GM18951 (cell line): Measurements from ENCODE around the gene SUMO3.

Source experiments
- POLR2A ChIP-seq: IDR thresholded peaks from 4 replicates; pipeline ENCODE4 v1.6.1; 2011; ENCODE audit warnings: mild to moderate bottlenecking; ENCODE audit not compliant: insufficient read length, insufficient read depth; ENCODE audit errors: extremely low read depth
- in situ Hi-C: fragments of 300-500 bp; cut with MboI; formaldehyde crosslinking; loops from one replicate; pipeline ENCODE4 v1.12.0; 2022; ENCODE audit warnings: low sequenced_read_pairs, mixed read lengths, inconsistent platforms; ENCODE audit not compliant: unreplicated experiment

The SUMO3 gene

DNA sequence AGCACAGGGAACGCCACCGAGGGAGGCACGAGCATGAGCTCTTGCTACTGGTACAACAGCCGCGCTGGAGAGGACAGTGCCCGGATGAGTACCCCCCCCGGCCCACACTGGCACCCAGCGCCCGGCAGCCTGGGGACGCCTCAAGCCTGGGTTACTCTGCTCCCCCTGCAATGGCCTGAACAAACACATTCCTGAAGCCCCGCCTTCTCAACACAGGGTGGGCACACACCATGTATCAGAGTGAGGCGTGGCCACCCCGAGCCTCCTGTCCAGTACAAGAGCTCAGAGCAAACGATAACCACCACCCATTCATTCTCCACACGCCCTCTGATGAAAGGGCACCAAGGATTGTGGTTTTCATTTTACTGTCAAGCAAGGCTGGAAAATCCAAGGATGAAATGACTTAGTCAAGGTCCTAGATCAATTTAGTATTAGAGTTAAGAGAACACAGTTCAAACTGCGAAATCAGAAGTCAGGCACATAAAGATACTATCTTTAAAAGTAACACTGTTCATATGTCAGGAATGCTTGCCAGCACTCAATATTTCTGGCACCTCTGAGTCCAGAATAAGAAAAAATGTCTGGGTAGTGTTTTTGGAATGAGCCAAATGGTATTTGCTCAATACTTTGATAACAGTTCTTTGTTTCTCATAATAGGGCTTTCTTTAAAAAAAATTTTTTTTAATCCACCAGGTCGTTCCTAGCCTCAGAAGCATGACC, 38.3 kb downstream of the SUMO3 start:
- no peak for TF ChIP-seq POLR2A
- in situ Hi-C loops: no loop called here

DNA sequence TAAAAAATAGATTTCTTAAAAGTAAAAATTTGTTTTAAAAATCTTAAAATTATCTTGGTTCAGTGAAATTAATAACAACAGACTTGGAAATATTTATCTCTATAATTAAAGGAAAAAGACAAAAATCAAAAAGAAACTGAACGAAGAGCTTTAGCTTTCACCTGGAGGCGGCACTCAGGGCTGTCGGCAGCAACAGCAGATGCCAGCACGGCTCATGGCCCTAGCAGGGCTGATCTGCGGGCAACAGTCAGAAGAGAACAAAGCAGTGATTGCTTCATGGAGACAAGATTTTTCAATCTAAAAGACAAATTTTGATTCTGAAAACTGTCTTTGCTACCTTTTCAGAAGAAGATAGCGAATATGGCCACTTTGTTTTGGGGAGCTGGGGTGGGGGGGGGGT, 38.9 kb downstream of the SUMO3 start:
- in situ Hi-C loops: no loop called here
- no peak for TF ChIP-seq POLR2A

DNA sequence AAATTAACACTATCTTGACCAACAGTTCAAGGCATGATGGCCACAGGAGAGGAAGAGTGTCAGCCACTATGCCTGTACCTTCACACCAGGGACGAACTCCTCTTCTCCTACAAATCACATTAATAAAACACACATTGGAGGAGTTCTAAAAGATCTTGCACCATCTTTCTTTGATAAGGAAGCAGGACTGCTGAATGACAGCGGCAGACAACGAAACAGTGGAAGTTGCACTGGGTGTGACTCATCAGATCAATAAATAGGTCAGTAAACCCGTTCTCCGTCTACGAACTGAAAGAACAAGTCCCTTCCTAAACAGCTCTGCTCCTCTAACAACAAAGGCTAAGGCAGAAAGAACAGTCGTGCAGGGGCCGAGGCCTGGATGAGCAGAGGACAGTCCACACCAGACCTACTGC, 39.4 kb downstream of the SUMO3 start:
- in situ Hi-C loops: no loop called here
- TF ChIP-seq POLR2A: no peak

DNA sequence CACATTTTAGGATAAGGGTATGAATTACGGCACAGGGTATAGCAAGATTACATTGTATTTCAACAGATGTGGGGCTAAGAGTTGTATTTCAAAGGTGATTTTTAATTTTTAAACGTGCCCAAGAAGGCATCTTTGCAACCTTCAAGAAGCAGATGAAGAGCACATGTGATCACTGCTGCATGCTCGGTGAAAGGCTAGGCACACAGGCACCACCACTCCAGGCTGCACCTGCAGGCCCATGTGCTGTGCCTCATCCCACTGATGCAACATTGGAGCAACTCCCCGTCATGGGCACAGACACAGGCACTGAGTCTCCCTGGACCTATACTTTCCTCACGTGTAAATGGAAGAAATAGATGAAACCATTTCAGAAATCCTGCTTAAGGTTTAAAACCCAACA, 39.8 kb downstream of the SUMO3 start:
- no peak for TF ChIP-seq POLR2A
- in situ Hi-C loops: no loop called here

DNA sequence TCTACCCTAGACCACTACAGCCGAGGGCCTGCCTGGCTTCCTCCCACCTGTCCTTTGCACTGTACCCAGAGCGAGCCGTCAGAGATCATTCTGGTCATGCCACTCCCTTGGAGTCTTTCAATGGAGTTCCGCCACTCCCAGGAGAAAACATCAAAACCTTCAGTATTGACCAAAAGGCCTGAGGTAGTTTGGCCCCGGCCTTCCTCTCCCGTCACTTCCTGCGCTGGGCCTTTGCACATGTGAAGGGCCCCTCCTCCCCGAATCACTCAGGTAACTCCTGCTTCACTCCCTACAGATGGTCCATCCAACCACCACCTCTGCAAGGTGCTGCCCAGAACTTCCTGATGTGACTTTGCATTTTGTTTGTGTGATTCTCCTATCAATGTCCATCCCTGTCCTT, 42.9 kb downstream of the SUMO3 start:
- no peak for TF ChIP-seq POLR2A
- in situ Hi-C loops: no loop called here

DNA sequence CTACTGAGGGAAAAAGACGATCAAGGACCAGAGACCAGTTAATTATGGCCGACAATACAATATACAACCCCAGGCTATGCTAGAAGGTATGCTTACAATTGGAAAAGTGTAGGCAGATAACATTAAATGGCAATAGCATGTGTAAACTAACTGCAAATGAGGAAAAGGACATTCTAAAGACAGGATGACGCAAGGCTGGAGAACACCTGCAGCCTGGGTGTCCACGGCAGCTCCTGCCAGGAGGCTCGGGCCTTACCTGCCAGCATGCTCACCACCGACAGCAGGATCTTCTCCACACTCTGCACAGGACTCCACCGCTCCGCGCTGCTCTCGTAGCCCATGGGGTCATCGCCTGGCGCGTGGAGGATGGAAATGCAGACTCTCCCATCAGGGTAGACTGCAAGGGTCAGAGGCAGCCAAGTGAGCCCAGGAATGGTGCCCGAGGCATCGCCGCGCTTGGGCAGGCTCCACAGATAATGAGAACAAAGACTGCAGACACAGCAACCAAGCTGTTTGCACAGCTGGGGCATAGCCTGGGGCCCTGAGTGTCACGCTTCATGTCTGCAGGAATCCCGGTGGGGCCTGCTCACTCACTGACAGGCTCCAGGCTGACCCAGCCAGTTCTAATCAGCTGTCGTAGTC, 44.5 kb downstream of the SUMO3 start:
- in situ Hi-C loops: no loop called here
- no peak for TF ChIP-seq POLR2A

DNA sequence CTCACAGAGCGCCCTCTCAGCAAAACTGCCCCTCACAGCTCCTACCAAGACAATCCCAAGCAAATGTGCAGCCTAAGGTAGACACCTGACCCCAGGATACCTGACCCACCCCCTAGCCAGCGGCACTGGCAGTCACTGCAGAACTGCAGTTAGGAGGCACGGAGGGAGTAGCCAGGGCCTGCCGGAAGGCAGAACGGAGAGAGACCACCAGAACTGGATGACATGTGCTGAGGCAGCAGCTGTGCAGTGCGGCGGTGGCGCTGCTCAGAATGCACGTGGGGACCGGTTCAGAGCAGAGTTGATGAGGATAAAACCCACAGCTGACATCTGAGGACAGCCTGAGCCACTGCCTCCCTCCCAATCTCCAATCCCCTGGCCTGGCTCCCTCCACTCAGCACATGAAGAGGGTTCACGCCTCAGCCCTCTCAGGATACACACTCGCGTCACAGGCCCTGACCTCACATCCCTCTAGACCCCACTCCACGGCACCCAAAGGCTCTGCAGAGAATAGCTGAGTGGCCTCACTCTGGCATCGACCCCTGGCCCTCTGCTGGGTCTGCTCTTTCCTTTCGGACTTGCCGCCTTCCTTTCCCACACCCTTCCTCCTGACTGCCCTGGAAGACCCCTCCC, 45.9 kb downstream of the SUMO3 start:
- in situ Hi-C loops: no loop called here
- no peak for TF ChIP-seq POLR2A

DNA sequence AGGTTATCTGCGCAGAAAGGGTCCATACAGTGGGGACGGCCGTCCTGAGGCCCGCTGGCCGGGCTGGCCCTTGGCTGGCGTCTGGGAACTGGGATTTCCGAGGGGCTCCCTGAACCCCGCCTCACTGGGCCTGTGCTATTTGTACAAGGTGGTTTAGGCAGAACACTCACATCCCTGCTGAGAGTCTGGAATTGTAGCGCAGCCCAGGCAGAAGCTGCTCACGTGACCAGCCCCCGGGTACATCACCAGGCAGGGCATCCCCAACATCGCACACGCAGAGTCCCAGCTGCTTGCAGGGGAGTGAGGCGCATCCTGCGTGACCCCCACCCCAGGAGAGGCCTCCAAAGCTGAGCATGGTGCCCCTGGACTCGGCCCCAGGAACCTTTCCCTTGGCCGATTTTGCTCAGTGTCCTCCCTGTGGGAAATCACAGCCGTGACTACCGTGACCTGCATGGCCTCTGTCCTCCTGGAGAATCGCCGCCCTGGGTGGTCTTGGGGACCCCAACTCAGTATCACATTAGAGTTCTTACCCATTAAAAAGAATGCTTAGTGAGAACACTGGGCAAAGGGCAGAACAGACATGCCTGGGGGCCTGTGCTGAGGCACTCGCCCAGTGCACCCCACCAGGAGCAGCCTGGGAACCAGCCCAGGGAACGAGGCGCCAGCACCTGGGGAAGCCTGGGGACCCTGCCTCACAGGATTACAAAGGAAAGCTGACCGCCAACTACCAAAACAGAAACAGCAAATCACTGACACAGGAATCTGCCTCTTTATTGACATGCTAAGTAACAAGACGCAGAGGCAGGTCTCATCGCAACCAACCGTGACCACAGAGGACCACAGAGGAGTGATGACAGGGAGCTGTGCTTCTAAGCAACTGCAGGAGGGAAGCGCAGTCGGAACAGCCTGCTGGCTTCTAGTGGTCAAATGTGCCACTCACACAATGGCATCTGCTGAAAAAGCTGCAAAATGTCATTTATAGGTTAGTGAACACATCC, 49.7 kb downstream of the SUMO3 start:
- in situ Hi-C loops: no loop called here
- no peak for TF ChIP-seq POLR2A

DNA sequence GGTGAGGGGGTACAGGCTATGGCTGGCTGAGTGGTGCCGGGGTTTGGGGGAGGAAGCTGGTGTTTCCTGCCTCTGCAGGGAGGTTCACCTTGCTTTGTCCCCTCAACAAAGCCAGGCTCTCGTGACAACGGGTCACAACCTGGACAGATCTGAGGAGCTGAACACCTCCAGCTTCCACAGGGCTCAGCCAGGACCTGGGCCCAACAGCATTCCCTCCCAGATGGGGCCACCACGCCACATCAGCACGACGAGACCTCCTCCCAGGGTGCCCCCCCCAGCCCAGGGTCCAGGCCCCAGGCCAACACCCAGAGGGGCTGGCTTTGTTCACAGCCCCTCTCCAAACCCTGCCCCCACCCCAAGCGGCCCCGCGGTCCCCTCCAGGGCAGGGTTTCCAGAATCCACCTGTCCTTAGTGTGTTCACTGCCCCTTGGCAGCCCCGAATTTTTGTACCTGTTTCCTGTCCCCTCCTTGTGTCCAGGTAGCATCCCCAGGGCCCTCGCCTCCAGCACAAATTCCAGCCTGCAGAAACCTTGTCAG, 51.0 kb downstream of the SUMO3 start:
- TF ChIP-seq POLR2A: no peak
- in situ Hi-C loops: no loop called here

DNA sequence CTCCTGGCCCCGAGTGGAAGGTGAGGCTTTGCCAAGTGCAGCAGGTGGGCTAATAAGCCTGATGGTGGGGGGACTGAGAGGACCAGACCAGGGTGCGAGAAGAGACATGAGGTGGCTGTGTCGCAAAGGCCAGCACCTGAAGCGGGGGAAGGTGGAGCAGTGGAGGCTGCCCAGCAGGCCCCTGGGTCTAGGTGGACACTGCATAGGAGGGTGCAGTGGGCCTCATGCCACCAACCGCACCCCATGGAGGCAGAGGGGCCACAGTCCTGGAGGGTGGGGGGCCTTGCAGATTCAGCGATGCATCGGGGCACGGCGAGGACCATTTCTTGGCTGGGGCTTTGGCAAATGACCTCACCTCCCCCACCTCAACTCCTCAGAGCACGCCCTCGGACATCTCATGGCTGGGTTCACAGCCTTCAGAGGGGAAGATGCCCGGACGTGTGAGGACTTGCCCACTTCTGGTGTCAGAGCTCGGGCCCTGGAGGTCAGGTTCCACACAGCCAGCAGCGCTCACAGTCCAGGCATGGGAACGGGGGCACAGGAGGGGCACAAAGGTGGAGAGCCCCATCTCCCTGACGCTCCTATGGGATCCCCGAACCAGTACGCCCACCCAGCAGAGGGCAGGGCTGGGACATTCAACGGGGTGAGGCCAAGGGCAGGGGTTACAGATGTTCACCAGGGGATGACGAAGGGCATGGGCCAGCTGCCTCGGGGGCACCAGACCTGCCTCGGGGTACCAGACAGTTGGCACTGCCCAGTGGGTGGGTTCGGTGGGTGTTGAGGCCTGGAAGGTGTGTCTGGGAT, 51.6 kb downstream of the SUMO3 start:
- no peak for TF ChIP-seq POLR2A
- in situ Hi-C loops: no loop called here

DNA sequence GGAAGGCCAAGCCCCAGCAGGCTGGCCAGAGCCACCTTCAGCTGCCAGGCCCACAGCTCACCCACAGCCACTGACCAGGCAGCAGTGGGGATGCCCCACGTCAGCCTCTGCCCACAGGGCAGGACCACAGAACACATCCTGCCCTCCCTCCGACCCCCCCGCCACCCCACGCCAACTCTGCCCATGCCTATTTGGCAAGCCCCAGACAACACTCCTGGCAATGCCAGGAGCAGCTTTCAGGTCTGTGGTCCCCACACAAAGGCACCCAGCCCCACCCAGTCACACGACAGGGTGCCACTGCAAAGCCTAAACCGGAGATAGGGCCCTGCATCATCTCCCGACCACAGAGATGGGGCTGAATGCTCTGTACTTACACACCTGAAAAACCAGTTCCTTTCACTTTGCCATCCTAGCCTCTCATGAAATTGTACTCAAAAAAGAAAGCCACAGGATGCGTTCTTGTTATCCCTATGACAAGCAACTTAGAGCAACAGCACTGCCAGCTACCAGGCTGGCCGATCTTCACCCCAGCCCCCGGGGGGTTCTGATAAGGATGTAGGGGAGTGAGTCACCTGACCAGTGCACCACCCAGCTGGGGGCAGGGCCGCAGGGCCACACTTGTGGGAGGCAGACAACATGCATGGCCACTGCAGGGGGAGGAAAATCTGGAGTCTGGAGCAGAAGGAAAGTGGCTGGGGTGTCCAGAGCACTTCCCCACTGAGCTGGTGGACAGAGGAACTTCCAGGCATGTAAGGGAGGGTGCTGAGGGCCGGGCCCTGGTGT, 52.4 kb downstream of the SUMO3 start:
- no peak for TF ChIP-seq POLR2A
- in situ Hi-C loops: no loop called here
